ENCODE results near the gene ADAMTS19. TPM values are rescaled to one million over a fixed set of nuclear protein-coding genes. Genes with fewer than 3 reads are reported as not detected.

Gene ADAMTS19
- total and polyA plus RNA-seq, 2 experiments from 2014 or later = not detected

DNA sequence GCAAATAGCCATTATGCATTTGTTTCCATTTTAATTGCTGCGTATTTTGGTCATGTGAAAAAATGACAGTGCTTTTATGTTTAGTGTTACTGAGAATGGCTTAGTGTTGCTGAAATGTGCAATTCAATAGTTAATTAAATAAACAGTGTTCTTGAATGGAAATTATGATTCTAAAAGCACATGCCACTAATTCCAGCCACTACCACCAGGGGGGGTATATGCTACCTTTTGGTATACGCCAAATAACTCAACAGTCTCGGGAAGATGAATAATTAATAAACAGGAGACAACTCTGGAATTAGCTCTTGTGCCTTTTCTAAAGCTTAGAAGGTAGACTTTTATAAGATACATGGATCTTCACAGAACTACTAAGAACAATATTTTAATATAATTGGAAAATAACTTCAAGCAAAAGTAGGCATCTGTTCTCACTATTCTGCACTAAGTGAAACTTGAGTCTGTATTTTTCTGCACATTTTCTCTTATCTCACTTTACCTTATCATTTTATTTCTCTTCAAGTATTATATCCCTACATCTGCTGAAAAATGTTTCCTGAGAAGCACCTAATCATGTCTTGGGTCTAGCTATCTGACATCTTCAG is 204.3 kb downstream of the ADAMTS19 start:
- H3K4me3 ChIP-seq = no peak overlapping the region
- H3K9me2 ChIP-seq (ENCODE audit: insufficient read depth) = no peaks in the 10 kb centered on the region
- H3K9ac ChIP-seq = no peak overlapping the region
- in situ Hi-C loops (cut with MboI) = no loop called here
- H3K4me1 ChIP-seq (ENCODE audit: insufficient read depth) = no peaks in the 10 kb centered on the region
- TF ChIP-seq EZH2phosphoT487 (IDR thresholded peaks at IDR 0.05; ENCODE audit: insufficient read depth, low read depth) = no peak
- no peak for TF ChIP-seq EZH2 (IDR thresholded peaks at IDR 0.05; ENCODE audit: insufficient read depth, poor library complexity, severe bottlenecking)
- H3K27ac ChIP-seq = no peak overlapping the region
- H2AFZ ChIP-seq = no peak overlapping the region
- H4K20me1 ChIP-seq (ENCODE audit: insufficient read depth) = no peaks in the 10 kb centered on the region
- 13 to 16% methylated on average over 3 of the region's 3 CpGs for WGBS, 2 experiments (ENCODE audit: low coverage in 1 of 2, low lambda C conversion rate in 2 of 2, missing lambda C conversion rate in 2 of 2)
- no peak overlapping the region for H3K4me2 ChIP-seq (ENCODE audit: unreplicated experiment)
- no peaks in the 10 kb centered on the region for H3K79me2 ChIP-seq (ENCODE audit: insufficient read depth)
- H3K27me3 ChIP-seq (replicated peaks; ENCODE audit: insufficient read depth) = no peaks in the 10 kb centered on the region
- H3K9me3 ChIP-seq (ENCODE audit: low read depth) = peaks cover 3% of the 10 kb centered on the region
- peak; percentile 38 for DNase-seq
- H3F3A ChIP-seq (ENCODE audit: insufficient read depth) = no peaks in the 10 kb centered on the region
- H3K36me3 ChIP-seq (ENCODE audit: low read depth) = no peaks in the 10 kb centered on the region

DNA sequence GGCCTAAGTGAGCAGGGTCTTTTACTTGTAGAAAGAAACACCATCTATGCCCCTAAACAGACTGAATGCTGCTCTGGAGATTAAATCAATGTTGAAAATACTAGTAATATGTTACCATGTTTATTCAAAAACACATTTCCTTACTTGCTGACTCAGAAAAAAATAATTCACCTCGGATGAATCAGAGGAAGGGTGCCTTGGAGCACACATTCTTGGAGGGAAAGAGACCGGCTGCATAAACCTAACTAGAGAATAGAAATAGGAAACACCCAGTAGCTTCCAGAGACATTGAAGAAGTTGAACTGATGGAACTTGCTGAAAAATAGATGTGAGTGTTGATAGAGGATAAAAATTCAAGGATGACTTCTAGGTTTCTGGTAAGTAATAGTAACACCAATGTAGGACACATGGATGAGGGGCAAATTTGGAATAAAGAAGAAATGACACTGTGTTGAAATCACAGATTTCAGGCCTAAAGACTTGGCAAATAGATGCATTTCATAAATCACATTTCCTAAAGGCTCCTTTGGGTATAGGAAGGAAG is 210.9 kb downstream of the ADAMTS19 start:
- H3K4me1 ChIP-seq (ENCODE audit: insufficient read depth) = no peaks in the 10 kb centered on the region
- no peaks in the 10 kb centered on the region for H3F3A ChIP-seq (ENCODE audit: insufficient read depth)
- H3K27me3 ChIP-seq (replicated peaks; ENCODE audit: insufficient read depth) = no peaks in the 10 kb centered on the region
- no peak overlapping the region for H3K27ac ChIP-seq
- peak; percentile 14 for DNase-seq
- H3K4me3 ChIP-seq = no peak overlapping the region
- H4K20me1 ChIP-seq (ENCODE audit: insufficient read depth) = no peaks in the 10 kb centered on the region
- no peaks in the 10 kb centered on the region; the same call in 1 of the 2 replicates for H3K9me2 ChIP-seq (ENCODE audit: insufficient read depth)
- in situ Hi-C loops (cut with MboI) = no loop called here
- WGBS, 2 experiments (ENCODE audit: low coverage in 1 of 2, low lambda C conversion rate in 2 of 2, missing lambda C conversion rate in 2 of 2) = 23 to 30% methylated on average over 2 of the region's 2 CpGs
- no peak overlapping the region for H2AFZ ChIP-seq
- TF ChIP-seq EZH2 (IDR thresholded peaks at IDR 0.05; ENCODE audit: insufficient read depth, poor library complexity, severe bottlenecking) = no peak
- no peak for TF ChIP-seq EZH2phosphoT487 (IDR thresholded peaks at IDR 0.05; ENCODE audit: insufficient read depth, low read depth)
- H3K4me2 ChIP-seq (ENCODE audit: unreplicated experiment) = no peak overlapping the region
- H3K9ac ChIP-seq = no peak overlapping the region
- H3K36me3 ChIP-seq (ENCODE audit: low read depth) = no peaks in the 10 kb centered on the region
- peaks cover 3% of the 10 kb centered on the region for H3K9me3 ChIP-seq (ENCODE audit: low read depth)
- H3K79me2 ChIP-seq (ENCODE audit: insufficient read depth) = no peaks in the 10 kb centered on the region

DNA sequence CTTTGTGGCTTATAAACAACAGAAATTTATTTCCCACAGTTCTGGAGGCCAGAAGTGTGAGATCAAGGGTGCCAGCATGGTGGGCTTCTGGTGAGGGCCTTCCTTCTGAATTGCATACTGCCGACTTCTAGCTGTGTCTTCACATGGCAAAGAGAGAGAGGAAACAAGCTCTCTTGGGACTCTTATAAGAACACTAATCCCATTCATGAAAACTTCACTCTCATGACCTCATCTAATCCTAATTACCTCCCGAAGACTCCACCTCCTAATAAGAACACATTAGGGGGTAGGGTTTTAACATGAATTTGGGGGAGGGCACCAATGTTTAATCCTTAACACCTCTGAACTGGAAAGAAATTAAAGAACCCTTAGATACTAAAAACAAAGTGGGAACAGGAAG is 211.9 kb downstream of the ADAMTS19 start:
- WGBS, 2 experiments (ENCODE audit: low coverage in 1 of 2, low lambda C conversion rate in 2 of 2, missing lambda C conversion rate in 2 of 2) = 9 to 10% methylated on average over 2 of the region's 2 CpGs
- Histone ChIP-seq H3K9me2 (ENCODE audit: insufficient read depth) (no peaks in the 10 kb centered on the region; the same call in 1 of the 2 replicates), H3F3A (ENCODE audit: insufficient read depth) (no peaks in the 10 kb centered on the region), H3K27ac (no peak overlapping the region), H3K9ac (no peak overlapping the region), H3K4me3 (no peak overlapping the region), H3K79me2 (ENCODE audit: insufficient read depth) (no peaks in the 10 kb centered on the region), H3K27me3 (replicated peaks; ENCODE audit: insufficient read depth) (no peaks in the 10 kb centered on the region), H4K20me1 (ENCODE audit: insufficient read depth) (no peaks in the 10 kb centered on the region), H3K4me2 (ENCODE audit: unreplicated experiment) (no peak overlapping the region), H3K36me3 (ENCODE audit: low read depth) (no peaks in the 10 kb centered on the region), H3K9me3 (ENCODE audit: low read depth) (peaks cover 3% of the 10 kb centered on the region), H2AFZ (no peak overlapping the region), H3K4me1 (ENCODE audit: insufficient read depth) (no peaks in the 10 kb centered on the region)
- no peak for DNase-seq
- no peak for TF ChIP-seq EZH2 (IDR thresholded peaks at IDR 0.05; ENCODE audit: insufficient read depth, poor library complexity, severe bottlenecking)
- no peak for TF ChIP-seq EZH2phosphoT487 (IDR thresholded peaks at IDR 0.05; ENCODE audit: insufficient read depth, low read depth)
- in situ Hi-C loops (cut with MboI) = no loop called here

DNA sequence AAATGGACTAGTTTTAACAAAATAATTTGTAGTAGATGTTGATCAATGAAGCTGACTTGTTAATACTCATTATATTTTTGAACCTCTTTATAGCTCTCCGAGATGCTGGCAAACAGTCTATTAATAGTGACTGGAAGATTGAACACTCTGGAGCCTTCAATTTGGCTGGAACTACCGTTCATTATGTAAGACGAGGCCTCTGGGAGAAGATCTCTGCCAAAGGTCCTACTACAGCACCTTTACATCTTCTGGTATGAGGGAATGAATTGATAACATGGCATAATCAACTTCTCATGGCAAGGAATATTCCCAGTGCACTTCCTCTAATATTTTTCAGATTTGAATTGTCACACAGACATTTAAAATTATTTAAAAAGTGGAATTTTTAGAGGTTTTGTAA is 219.6 kb downstream of the ADAMTS19 start:
- TF ChIP-seq EZH2 (IDR thresholded peaks at IDR 0.05; ENCODE audit: insufficient read depth, poor library complexity, severe bottlenecking) (no peak), EZH2phosphoT487 (IDR thresholded peaks at IDR 0.05; ENCODE audit: insufficient read depth, low read depth) (no peak)
- Histone ChIP-seq H3K4me3 (no peak overlapping the region), H3F3A (ENCODE audit: insufficient read depth) (no peaks in the 10 kb centered on the region), H3K27ac (no peak overlapping the region), H3K9ac (no peak overlapping the region), H3K4me2 (ENCODE audit: unreplicated experiment) (no peak overlapping the region), H3K4me1 (ENCODE audit: insufficient read depth) (no peaks in the 10 kb centered on the region), H3K79me2 (ENCODE audit: insufficient read depth) (no peaks in the 10 kb centered on the region), H4K20me1 (ENCODE audit: insufficient read depth) (no peaks in the 10 kb centered on the region), H3K9me3 (ENCODE audit: low read depth) (no peaks in the 10 kb centered on the region), H3K36me3 (ENCODE audit: low read depth) (no peaks in the 10 kb centered on the region), H2AFZ (no peak overlapping the region), H3K27me3 (replicated peaks; ENCODE audit: insufficient read depth) (no peaks in the 10 kb centered on the region), H3K9me2 (ENCODE audit: insufficient read depth) (no peaks in the 10 kb centered on the region; the same call in 1 of the 2 replicates)
- no peak for DNase-seq
- WGBS, 2 experiments (ENCODE audit: low coverage in 1 of 2, low lambda C conversion rate in 2 of 2, missing lambda C conversion rate in 2 of 2) = 0 to 4% methylated on average over 3 of the region's 3 CpGs
- in situ Hi-C loops (cut with MboI) = no loop called here
